ENCODE data around the gene RGS7BP. TPM values are rescaled to one million over a fixed set of nuclear protein-coding genes. Genes with fewer than 3 reads are reported as not detected.

Gene RGS7BP
- polyA plus RNA-seq (ENCODE audit: insufficient read length in 10 of 10): 10 to 100 TPM in 1 of 10 donors, 1 to 10 TPM in 9; 1.5 to 12.0 (median 5.5) TPM
- long read RNA-seq, donor 1: 0 reads
- long read RNA-seq, donor 2: 0 reads
- long read RNA-seq, donor 3: 0 reads
- long read RNA-seq, donor 4: 0 reads
- long read RNA-seq, donor 5, full-length matches to known transcripts: 1 of 1 reads
- long read RNA-seq, donor 5, partial matches to known transcripts: 0 of 1 reads
- long read RNA-seq, donor 5, other reads (novel, unspliced or antisense): 0 of 1 reads
- long read RNA-seq, donor 6, full-length matches to known transcripts: 1 of 1 reads
- long read RNA-seq, donor 6, partial matches to known transcripts: 0 of 1 reads
- long read RNA-seq, donor 6, other reads (novel, unspliced or antisense): 0 of 1 reads
- long read RNA-seq, donor 7, full-length matches to known transcripts: 2 of 2 reads
- long read RNA-seq, donor 7, partial matches to known transcripts: 0 of 2 reads
- long read RNA-seq, donor 7, other reads (novel, unspliced or antisense): 0 of 2 reads
- long read RNA-seq, donor 8: 0 reads
- long read RNA-seq, donor 9: 0 reads

GRCh38 chr5:64505769-64506566 is at the start of gene RGS7BP:
Gene RGS7BP, plus strand, starts transcription at chr5:64506015. Its CDS starts 610 bp downstream, at chr5:64506625.
- DNase-seq: peak; percentile 23 to 80 (median 55)

- DNase-seq: no peak
Measured at GRCh38 chr5:64457846-64458245, 48.0 kb upstream of the RGS7BP start.

- peak in 1 of 3 donors; percentile 2 for DNase-seq
Measured at GRCh38 chr5:64458948-64459347, 46.9 kb upstream of the RGS7BP start.

GRCh38 chr5:64462391-64462790 is 43.4 kb upstream of the RGS7BP start:
- no peak for DNase-seq

GRCh38 chr5:64486163-64486562 is 19.7 kb upstream of the RGS7BP start:
- no peak for DNase-seq

GRCh38 chr5:64487283-64487682 is 18.5 kb upstream of the RGS7BP start:
- no peak for DNase-seq

- DNase-seq: no peak
Measured at GRCh38 chr5:64489857-64490256, 16.0 kb upstream of the RGS7BP start.

- DNase-seq: no peak
Measured at GRCh38 chr5:64497386-64497785, 8.4 kb upstream of the RGS7BP start.

- no peak for DNase-seq
Measured at GRCh38 chr5:64502196-64502595, 3.6 kb upstream of the RGS7BP start.

- peak in 1 of 3 donors; percentile 32 for DNase-seq
Measured at GRCh38 chr5:64506567-64507263, 900 bp downstream of the RGS7BP start.

- DNase-seq: no peak
Measured at GRCh38 chr5:64507264-64507605, 1.4 kb downstream of the RGS7BP start.

- no peak for DNase-seq
Measured at GRCh38 chr5:64509828-64510227, 4.0 kb downstream of the RGS7BP start.

- no peak for DNase-seq
Measured at GRCh38 chr5:64513492-64513891, 7.7 kb downstream of the RGS7BP start.

GRCh38 chr5:64514612-64515011 is 8.8 kb downstream of the RGS7BP start:
- peak in 1 of 3 donors; percentile 28 for DNase-seq

GRCh38 chr5:64516216-64516615 is 10.4 kb downstream of the RGS7BP start:
- DNase-seq: no peak

GRCh38 chr5:64518793-64519192 is 13.0 kb downstream of the RGS7BP start:
- DNase-seq: no peak

GRCh38 chr5:64519263-64519662 is 13.4 kb downstream of the RGS7BP start:
- no peak for DNase-seq

GRCh38 chr5:64526734-64527439 is 21.1 kb downstream of the RGS7BP start:
- DNase-seq: no peak

- DNase-seq: no peak
Measured at GRCh38 chr5:64530076-64530475, 24.3 kb downstream of the RGS7BP start.

- DNase-seq: no peak
Measured at GRCh38 chr5:64532212-64532611, 26.4 kb downstream of the RGS7BP start.

GRCh38 chr5:64532657-64533056 is 26.8 kb downstream of the RGS7BP start:
- DNase-seq: no peak
